Right cardiac atrium (tissue), 5 donors: ENCODE data around the gene MYLK2. TPM values are rescaled to one million over a fixed set of nuclear protein-coding genes. Genes with fewer than 3 reads are reported as not detected.
A peak's percentile ranks its signal among the peaks of the same experiment; 100 is the strongest.
"Not testable (repeated sequence)": the region's sequence is repeated elsewhere in the genome, so short reads cannot be mapped to it uniquely, and the experiment has no call there.

Source experiments
- ATAC-seq, 2 donors: fragments of 200-7000 bp; cut with Tn5 transposase; one replicate each; pipeline versions ENCODE4 v1.8.0 to v1.9.1; 2020; ENCODE audit warnings: moderate library complexity in 2 of 2, mild to moderate bottlenecking in 1 of 2
- DNase-seq, 3 donors: peaks; one replicate each; pipeline ENCODE4 v3.0.0-alpha.2; 2020
- H3K27ac ChIP-seq: one replicate; pipeline ENCODE4 v1.5.1; 2013; ENCODE audit warnings: mild to moderate bottlenecking, low read length, control low read depth, moderate library complexity
- H3K27me3 ChIP-seq: one replicate; pipeline ENCODE4 v1.6.1; 2013; ENCODE audit not compliant: control insufficient read depth, insufficient read depth
- H3K4me1 ChIP-seq: one replicate; pipeline ENCODE4 v1.6.1; 2013; ENCODE audit warnings: low read length; ENCODE audit not compliant: control insufficient read depth, insufficient read depth
- H3K4me3 ChIP-seq: one replicate; pipeline ENCODE4 v1.5.1; 2013; ENCODE audit warnings: low read length, control low read depth
- H3K9me3 ChIP-seq: one replicate; pipeline ENCODE4 v1.6.1; 2013; ENCODE audit warnings: low read length; ENCODE audit not compliant: control insufficient read depth
- WGBS: extraction: QIAGEN DNeasy Blood & Tissue Kit; methylation state at CpG from one replicate; pipeline ENCODE4 v1.1.7; 2013; 5-methylcytosine and 5-hydroxymethylcytosine counted together
- intact Hi-C, 4 donors: fragments of 100-400 bp; cut with DNase I; formaldehyde crosslinking; loops; one replicate each; pipeline versions ENCODE4 v1.11.0 to v1.14.0; 2022 to 2023
- polyA plus RNA-seq: library from polyadenylated mRNA; stranded (reverse); fragments of 200-250 nt; gene quantifications from one replicate; pipeline ENCODE4 v1.2.3, GENCODE V29; 2013
- total RNA-seq, 4 donors: library from RNA; stranded (reverse); fragmentation: NEBNext Ultra II Directional; extraction: Animal tissue kit (Norgen Biotek cat#: 25700); gene quantifications; one replicate each; pipeline ENCODE4 v1.2.1, GENCODE V29; 2021
- donor health status: healthy with polysubstance abuse.
- donor health status: DM: no; HTN: yes; CAD: no.
- donor health status: DM: no; HTN: no; CAD: no.
- donor health status: DM: no; HTN: yes; CAD: no; lungs with severe emphysema.
- donor health status: DM: yes; HTN: yes; CAD: no.

The MYLK2 gene
- total and polyA plus RNA-seq, 5 donors: 0.51 to 2.0 (median 0.68) TPM

DNA sequence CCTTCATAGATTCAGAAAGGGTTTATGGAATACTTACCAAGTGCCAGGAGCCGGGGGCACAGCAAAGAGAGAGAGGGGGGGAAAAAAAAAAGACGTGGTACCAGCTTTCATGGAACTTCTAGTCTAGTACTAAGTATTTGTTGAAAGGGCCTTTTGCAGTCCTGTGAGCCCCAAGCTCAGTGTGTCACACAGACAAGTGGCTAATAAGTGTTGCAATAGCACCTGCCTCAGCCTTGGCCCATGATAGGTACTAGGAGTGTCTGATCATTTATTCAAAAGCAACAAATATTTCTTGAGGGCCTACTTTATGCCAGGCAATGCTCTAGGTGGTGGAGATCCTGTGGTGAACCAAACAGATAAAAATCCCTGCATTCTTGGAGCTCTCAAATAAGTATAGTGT, 7.9 kb downstream of the MYLK2 start:
- H3K9me3 ChIP-seq: no peaks in the 10 kb centered on the region
- intact Hi-C loops: loop anchor here in 2 of 4 donors (5.0 to 10.0 kb wide), 2 partner anchors 208 to 255 kb away; no protein-coding TSS in a partner anchor
- H3K27ac ChIP-seq: no peak overlapping the region
- no peaks in the 10 kb centered on the region for H3K27me3 ChIP-seq
- ATAC-seq: no peak
- no peaks in the 10 kb centered on the region for H3K4me1 ChIP-seq
- no peak for DNase-seq
- H3K4me3 ChIP-seq: no peak overlapping the region
- WGBS: 84% methylated on average over 2 of the region's 2 CpGs

DNA sequence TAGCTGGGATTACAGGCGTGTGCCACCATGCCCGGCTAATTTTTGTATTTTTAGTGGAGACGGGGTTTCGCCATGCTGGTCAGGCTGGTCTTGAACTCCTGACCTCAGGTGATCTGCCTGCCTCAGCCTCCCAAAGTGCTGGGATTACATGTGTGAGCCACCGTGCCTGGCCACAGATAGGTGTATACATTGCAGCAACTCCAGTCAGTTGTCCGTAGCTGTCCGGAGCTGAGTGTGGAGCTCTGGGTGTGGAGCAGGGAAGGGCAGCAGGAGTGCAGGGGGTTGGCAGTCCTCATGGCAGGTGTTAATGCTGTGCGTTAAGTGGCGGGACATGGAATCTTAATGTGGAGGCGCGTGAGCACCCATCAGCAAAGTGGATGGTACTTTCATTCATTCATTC, 8.9 kb downstream of the MYLK2 start:
- H3K4me3 ChIP-seq, H3K27ac ChIP-seq, DNase-seq, ATAC-seq, H3K9me3 ChIP-seq, H3K27me3 ChIP-seq, H3K4me1 ChIP-seq: not testable (repeated sequence)
- intact Hi-C loops: loop anchor here in 2 of 4 donors (5.0 to 10.0 kb wide), 2 partner anchors 207 to 254 kb away; no protein-coding TSS in a partner anchor
- 96% methylated on average over 11 of the region's 11 CpGs for WGBS

DNA sequence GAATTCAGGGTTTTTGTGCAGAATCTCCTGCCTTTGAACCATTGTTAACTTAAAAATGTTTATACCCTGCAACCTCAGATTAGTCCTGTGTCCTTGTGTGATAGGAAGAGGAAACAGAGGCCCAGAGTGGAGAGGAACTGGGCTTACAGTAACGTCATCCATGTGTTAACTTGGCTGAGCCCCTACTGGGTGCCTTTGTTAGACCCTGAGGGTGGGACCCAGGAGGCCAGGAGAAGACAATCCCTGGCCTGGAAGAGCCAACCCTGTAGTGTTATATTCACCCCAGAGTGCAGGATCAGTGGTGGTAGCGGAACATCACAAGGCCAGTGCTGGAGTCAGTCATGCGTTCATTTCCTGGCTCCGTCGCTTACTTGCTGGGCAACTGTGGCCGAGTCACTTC, 10.6 kb downstream of the MYLK2 start:
- WGBS: 84% methylated on average over 6 of the region's 6 CpGs
- Histone ChIP-seq H3K27me3 (no peaks in the 10 kb centered on the region), H3K27ac (no peak overlapping the region), H3K4me3 (no peak overlapping the region), H3K9me3 (no peaks in the 10 kb centered on the region), H3K4me1 (no peaks in the 10 kb centered on the region)
- ATAC-seq (no peak), DNase-seq (peak in 1 of 3 donors; percentile 28)
- intact Hi-C loops: loop anchor here in 2 of 4 donors (5.0 to 10.0 kb wide), 2 partner anchors 205 to 253 kb away; no protein-coding TSS in a partner anchor

DNA sequence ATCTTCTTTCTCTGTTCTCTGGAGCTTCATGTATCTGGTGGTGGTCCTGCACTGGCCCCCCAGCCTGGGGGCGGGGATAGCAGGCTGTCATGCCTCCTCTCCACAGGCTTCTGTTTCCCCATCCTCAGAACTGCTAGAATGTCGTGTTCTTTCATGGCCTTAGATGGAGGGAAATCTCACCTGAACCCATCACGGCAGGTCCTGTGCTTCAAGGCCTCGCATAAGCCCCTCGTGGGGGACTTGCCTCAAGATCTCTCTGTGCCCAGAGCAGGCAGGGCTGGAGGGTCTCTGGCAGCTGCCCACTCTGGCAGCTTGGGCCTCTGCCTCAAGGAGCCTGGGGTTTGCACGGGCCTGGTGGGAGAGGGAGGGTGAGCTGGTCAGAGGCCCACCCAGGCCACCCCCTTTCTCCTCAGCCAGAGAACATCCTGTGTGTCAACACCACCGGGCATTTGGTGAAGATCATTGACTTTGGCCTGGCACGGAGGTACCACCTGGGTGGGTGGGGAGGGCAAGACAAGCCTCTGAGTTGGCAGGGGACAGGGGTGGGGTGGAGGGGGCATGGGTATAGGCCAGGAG, 11.3 kb downstream of the MYLK2 start:
- ATAC-seq: no peak
- no peak overlapping the region for H3K27ac ChIP-seq

DNA sequence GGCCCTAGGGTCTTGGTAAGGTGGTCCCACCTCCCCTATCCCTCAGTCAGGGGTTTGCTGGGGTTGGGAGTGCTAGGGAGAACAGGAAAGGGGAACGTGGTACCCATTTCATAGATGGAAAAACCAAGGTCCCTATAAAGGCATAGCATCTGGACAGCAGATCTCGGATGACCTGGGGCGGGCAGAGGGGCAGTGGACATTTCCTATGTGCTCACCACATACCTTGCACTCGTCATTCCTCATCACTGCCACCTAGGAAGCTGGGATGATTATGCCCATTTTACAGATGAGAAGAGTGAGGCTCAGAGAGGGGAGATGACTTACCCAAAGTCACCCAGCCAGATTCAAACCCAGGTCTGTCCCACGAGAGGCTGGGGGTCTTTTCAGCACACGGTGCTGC, 12.1 kb downstream of the MYLK2 start:
- H3K27ac ChIP-seq: no peak overlapping the region
- intact Hi-C loops: no loop called here
- ATAC-seq: no peak
- 90% methylated on average over 6 of the region's 6 CpGs for WGBS
- no peaks in the 10 kb centered on the region for H3K27me3 ChIP-seq
- DNase-seq: no peak
- H3K4me1 ChIP-seq: peaks cover 5% of the 10 kb centered on the region
- no peak overlapping the region for H3K4me3 ChIP-seq
- H3K9me3 ChIP-seq: no peaks in the 10 kb centered on the region

More for the DNA sequence above, 11.3 kb downstream of the MYLK2 start:
- Histone ChIP-seq H3K4me3 (no peak overlapping the region), H3K4me1 (no peaks in the 10 kb centered on the region), H3K27me3 (no peaks in the 10 kb centered on the region), H3K9me3 (no peaks in the 10 kb centered on the region)
- peak in 1 of 3 donors; percentile 40 for DNase-seq
- WGBS: 82% methylated on average over 8 of the region's 8 CpGs
- intact Hi-C loops: no loop called here

DNA sequence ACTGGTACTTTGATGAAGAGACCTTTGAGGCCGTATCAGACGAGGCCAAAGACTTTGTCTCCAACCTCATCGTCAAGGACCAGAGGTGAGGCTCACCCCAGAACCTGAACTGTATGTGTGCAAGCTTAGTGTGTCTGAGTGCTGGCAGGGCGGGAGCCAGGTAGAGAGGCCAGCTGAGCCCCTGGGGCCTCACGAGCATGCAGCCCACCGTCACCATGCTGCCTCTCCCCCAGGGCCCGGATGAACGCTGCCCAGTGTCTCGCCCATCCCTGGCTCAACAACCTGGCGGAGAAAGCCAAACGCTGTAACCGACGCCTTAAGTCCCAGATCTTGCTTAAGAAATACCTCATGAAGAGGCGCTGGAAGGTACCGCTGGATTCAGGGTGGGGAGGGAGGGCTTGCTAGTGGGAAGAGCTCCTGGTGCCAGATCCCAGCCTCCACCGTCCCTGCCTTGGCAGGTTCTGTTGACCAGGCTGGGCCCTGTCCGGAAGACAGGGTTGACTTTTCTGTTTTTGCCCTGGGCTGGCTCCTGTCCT, 12.7 kb downstream of the MYLK2 start:
- Histone ChIP-seq H3K27me3 (no peaks in the 10 kb centered on the region), H3K4me3 (no peak overlapping the region), H3K4me1 (peaks cover 5% of the 10 kb centered on the region), H3K27ac (no peak overlapping the region), H3K9me3 (no peaks in the 10 kb centered on the region)
- DNase-seq (peak in 1 of 3 donors; percentile 24), ATAC-seq (no peak)
- WGBS: 91% methylated on average over 17 of the region's 17 CpGs
- intact Hi-C loops: no loop called here

DNA sequence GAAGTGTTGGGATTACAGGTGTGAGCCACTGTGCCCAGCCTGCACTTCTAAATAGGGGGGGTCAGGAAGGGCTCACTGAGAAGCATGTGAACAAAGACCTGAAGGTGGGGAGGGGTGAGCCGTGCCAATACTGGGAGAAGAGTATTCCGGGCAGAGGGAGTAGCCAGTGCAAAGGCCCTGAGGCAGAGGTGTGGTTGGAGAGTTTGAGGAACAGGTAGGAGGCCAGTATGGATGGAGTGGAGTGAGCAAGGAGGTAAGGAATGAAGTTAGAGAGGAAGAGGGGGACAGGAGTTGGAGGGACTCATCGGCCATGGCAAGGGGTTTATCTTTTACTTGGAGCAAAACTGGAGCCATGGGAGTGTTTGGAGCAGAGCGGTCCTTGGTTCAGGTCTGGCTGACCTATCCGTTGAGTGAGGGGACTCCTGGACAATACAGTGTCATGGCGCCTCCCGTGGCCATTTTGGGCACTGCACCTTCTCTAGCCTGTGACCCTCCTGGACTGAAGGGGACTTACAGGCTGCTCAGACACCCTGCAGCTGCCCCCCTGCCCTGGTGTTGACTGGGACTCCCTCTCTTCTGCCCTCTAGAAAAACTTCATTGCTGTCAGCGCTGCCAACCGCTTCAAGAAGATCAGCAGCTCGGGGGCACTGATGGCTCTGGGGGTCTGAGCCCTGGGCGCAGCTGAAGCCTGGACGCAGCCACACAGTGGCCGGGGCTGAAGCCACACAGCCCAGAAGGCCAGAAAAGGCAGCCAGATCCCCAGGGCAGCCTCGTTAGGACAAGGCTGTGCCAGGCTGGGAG, 14.2 kb downstream of the MYLK2 start:
- intact Hi-C loops: no loop called here
- ATAC-seq (peak; percentile 22 to 38), DNase-seq (peak; percentile 65 to 91 (median 89))
- Histone ChIP-seq H3K27ac (no peak overlapping the region), H3K4me1 (peaks cover 7% of the 10 kb centered on the region), H3K27me3 (no peaks in the 10 kb centered on the region), H3K4me3 (no peak overlapping the region), H3K9me3 (no peaks in the 10 kb centered on the region)
- 56% methylated on average over 14 of the region's 14 CpGs for WGBS

DNA sequence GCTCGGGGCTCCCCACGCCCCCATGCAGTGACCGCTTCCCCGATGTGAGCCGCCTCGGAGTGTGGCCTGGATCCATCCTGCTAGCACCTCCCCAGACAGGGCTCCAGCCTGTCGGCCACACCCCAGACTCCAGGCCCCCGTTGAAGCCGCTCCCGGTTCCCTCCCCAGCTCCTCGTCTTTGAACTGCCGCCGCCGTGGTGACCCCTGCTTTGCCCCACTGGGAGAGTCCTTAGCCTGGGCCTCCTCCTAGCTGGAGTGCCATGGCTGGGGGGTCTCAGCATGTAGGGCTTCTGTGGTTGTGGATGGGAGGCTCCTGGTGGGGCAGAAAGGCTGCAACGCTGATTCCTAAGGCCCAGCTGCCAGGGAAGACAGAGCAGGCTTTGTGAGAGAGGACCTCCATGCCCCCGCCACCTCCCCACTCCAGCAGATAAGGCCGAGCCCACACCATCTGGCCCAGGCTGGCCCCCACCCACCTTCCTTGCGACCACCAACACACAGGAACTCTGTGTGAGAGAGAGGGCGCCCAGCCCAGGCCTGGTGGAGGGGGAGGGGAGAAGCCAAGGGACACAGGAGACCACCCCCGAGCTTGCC, 14.9 kb downstream of the MYLK2 start:
- no peaks in the 10 kb centered on the region for H3K27me3 ChIP-seq
- no peaks in the 10 kb centered on the region for H3K9me3 ChIP-seq
- H3K27ac ChIP-seq: no peak overlapping the region
- intact Hi-C loops: no loop called here
- H3K4me3 ChIP-seq: no peak overlapping the region
- ATAC-seq (peak; percentile 19 to 20), DNase-seq (peak in 2 of 3 donors; percentile 65 to 71)
- 67% methylated on average over 20 of the region's 20 CpGs for whole genome bisulfite sequencing
- H3K4me1 ChIP-seq: peaks cover 7% of the 10 kb centered on the region

DNA sequence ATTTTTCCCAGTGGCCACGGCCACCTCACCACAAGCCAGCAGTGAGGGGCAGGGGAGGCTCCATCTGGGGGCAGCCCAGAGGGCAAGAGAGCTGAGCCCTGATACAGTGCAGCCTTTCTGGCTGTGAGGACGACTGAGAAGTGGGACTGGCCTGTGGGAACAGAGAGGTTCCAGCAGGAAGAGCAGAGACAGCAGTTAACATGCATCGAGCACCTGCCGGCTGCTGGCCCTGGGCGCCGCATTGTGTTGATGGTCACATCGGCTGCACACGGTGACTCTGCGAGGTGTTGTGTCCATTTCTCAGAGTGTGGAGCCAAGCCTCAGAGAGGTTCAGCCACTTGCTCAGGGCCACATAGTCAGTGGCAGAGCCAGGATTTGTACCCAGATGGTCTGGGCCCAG, 16.4 kb downstream of the MYLK2 start:
- peaks cover 7% of the 10 kb centered on the region for H3K4me1 ChIP-seq
- intact Hi-C loops: no loop called here
- no peak for ATAC-seq

DNA sequence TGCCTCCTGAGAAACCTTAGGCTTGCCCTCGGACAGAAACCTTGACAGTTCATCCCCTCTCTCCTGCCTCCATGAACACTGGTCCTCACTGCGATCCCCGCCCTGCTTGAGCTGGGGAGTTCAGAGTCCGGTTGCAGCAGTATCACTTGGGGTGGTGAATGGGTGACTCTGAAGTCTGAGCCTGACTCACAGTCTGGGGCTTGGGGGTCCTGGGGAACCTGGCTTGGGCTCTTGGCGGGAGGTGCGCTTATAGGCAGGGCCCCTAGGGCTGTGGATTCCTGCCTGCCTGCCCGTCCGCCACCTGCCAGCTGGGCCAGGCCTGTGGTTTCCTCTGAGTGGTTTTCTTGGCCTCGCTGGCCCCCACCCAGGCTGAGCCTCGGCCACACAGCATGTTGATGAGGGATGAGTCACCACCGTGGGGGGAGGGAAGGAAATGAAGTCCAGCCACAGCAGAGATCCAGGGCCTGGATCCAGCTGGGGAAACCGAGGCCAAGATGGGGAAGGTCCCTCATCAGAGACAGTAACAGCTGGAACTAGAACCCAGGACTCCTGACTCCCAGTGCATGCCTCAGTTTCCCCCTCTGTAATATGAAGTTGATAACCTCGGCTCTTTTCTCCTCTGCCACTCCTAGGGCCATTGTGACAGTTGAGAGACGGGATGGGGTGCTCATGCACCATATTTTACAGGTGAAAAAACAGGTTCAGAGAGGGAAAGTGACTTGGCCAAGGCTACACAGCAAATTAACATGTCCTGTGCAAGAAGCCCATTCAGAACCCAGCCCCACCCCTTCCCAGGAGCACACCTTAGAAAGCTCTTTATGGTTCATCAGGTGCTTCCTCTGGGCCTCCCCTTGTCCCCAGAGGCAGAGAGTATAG, 17.1 kb downstream of the MYLK2 start:
- 38% methylated on average over 14 of the region's 14 CpGs for WGBS
- intact Hi-C loops: no loop called here

More for the DNA sequence above, 16.4 kb downstream of the MYLK2 start:
- Histone ChIP-seq H3K27ac (peak overlapping the region; percentile 17), H3K9me3 (no peaks in the 10 kb centered on the region), H3K4me3 (no peak overlapping the region), H3K27me3 (no peaks in the 10 kb centered on the region)
- no peak for DNase-seq
- WGBS: 77% methylated on average over 9 of the region's 9 CpGs

More for the DNA sequence above, 17.1 kb downstream of the MYLK2 start:
- Histone ChIP-seq H3K27ac (peak overlapping the region; percentile 17), H3K4me3 (no peak overlapping the region), H3K27me3 (no peaks in the 10 kb centered on the region), H3K4me1 (peaks cover 7% of the 10 kb centered on the region), H3K9me3 (no peaks in the 10 kb centered on the region)
- DNase-seq (peak; percentile 89 to 94 (median 93)), ATAC-seq (peak; percentile 82 to 85)
